Mucosa of rectum (tissue), 2 donors: ENCODE results near the gene KIAA0753.

Source experiments
- H3K27ac ChIP-seq, 2 donors: one replicate each; pipeline ENCODE4 v1.7.0; 2013; ENCODE audit warnings: inconsistent platforms in 2 of 2, low read depth in 2 of 2, low read length in 2 of 2
- H3K27me3 ChIP-seq, 2 donors: one replicate each; pipeline ENCODE4 v1.7.0; 2013; ENCODE audit warnings: low read length in 2 of 2; ENCODE audit not compliant: control insufficient read depth in 2 of 2, insufficient read depth in 2 of 2
- H3K36me3 ChIP-seq, 2 donors: one replicate each; pipeline ENCODE4 v1.7.0; 2013; ENCODE audit warnings: low read length in 2 of 2; ENCODE audit not compliant: control insufficient read depth in 2 of 2, insufficient read depth in 2 of 2
- H3K4me1 ChIP-seq, 2 donors: one replicate each; pipeline ENCODE4 v1.7.0; 2013; ENCODE audit warnings: low read length in 2 of 2, mild to moderate bottlenecking in 1 of 2; ENCODE audit not compliant: control insufficient read depth in 2 of 2, insufficient read depth in 2 of 2
- H3K4me3 ChIP-seq, 2 donors: one replicate each; pipeline ENCODE4 v1.7.0; 2013; ENCODE audit warnings: low read length in 2 of 2
- H3K9ac ChIP-seq, 2 donors: one replicate each; pipeline ENCODE4 v1.7.0; 2013; ENCODE audit warnings: low read length in 2 of 2, low read depth in 1 of 2, mild to moderate bottlenecking in 1 of 2
- H3K9me3 ChIP-seq, 2 donors: one replicate each; pipeline ENCODE4 v1.7.0; 2013; ENCODE audit warnings: low read length in 2 of 2; ENCODE audit not compliant: control insufficient read depth in 2 of 2
- donor health status: healthy.
- donor health status: Normal muscosa, but diverticular disease.

KIAA0753 gene

DNA sequence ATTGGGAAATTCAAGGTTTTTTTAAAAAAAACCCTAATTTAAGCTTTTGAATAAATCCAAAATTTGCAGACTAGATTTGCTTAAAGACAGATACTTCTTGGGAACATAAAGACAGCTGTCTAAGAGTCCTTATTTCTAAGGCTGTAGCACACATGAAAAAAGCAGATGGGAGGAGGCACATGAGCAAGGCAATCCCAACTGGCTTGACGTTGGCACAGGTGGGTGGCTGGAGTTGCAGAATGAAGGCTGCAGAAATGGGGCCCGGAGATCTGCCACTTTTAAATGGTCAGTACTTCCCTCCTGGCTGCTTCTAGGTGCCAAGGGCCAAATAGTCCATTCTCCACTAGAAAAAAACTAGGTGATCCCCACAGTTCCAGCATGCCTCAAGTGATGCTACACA lies 4.4 kb downstream of the KIAA0753 start:
- Histone ChIP-seq H3K36me3 (peaks cover 9 to 24% of the 10 kb centered on the region in 2 donors), H3K27ac (no peak overlapping the region), H3K9ac (no peak overlapping the region), H3K9me3 (no peaks in the 10 kb centered on the region), H3K27me3 (no peaks in the 10 kb centered on the region), H3K4me1 (peaks cover 13 to 18% of the 10 kb centered on the region in 2 donors), H3K4me3 (no peak overlapping the region)

DNA sequence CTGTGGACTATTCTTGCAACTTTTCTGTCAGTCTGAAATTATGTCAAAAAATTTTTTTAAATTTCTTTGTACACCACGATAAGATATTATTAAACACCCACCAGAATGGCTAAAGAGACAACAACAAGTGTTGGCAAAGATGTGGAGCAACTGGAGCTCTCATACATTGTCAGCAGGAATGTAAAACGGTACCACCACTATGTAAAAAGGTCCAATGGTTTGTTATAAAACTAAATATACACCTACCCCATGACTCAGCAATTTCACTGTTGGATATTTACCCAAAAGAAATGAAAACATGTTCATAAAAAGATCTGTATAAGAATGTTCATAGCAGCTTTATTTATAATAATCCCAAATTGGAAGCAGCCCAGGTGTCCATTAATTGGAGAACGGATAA lies 7.2 kb downstream of the KIAA0753 start:
- H3K36me3 ChIP-seq = peaks cover 9 to 28% of the 10 kb centered on the region in 2 donors
- no peak overlapping the region for H3K9ac ChIP-seq
- H3K27ac ChIP-seq = no peak overlapping the region
- no peaks in the 10 kb centered on the region for H3K9me3 ChIP-seq
- H3K27me3 ChIP-seq = no peaks in the 10 kb centered on the region
- H3K4me3 ChIP-seq = no peak overlapping the region
- peaks cover 5 to 8% of the 10 kb centered on the region in 2 donors for H3K4me1 ChIP-seq

GRCh38 chr17:6632530-6632929 lies 8.0 kb downstream of the KIAA0753 start:
- peaks cover 9 to 35% of the 10 kb centered on the region in 2 donors for H3K36me3 ChIP-seq

GRCh38 chr17:6630390-6630789 lies 10.1 kb downstream of the KIAA0753 start:
- Histone ChIP-seq H3K27me3 (no peaks in the 10 kb centered on the region), H3K4me1 (peaks cover 0 to 2% of the 10 kb centered on the region in 2 donors), H3K36me3 (peaks cover 11 to 43% of the 10 kb centered on the region in 2 donors), H3K9ac (no peak overlapping the region), H3K4me3 (no peak overlapping the region), H3K9me3 (no peaks in the 10 kb centered on the region), H3K27ac (no peak overlapping the region)

More at GRCh38 chr17:6632530-6632929, 8.0 kb downstream of the KIAA0753 start:
- Histone ChIP-seq H3K4me1 (peaks cover 5 to 8% of the 10 kb centered on the region in 2 donors), H3K4me3 (no peak overlapping the region), H3K27me3 (no peaks in the 10 kb centered on the region), H3K9me3 (no peaks in the 10 kb centered on the region), H3K27ac (no peak overlapping the region), H3K9ac (no peak overlapping the region)

DNA sequence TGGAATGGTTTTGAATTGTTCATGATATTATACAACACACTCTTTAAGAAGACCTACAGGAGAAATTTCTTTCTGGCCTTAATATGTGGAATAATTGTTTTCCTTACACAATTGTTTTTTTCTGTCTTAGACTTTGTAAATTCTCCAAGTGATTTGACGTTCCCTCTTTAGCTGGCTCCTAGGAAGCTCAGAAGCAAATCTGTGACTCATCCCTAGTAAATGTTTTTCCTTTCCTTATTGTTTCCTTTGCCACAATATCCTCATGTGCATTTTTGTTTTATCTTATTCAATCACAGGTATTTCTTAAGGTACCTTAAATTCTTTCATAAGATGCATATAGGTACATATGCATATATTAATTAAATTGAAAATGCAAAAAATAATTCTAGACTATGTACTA lies 13.5 kb downstream of the KIAA0753 start:
- no peak overlapping the region for H3K27ac ChIP-seq
- H3K9ac ChIP-seq = no peak overlapping the region
- no peaks in the 10 kb centered on the region for H3K9me3 ChIP-seq
- no peak overlapping the region for H3K4me3 ChIP-seq
- H3K4me1 ChIP-seq = no peaks in the 10 kb centered on the region
- no peaks in the 10 kb centered on the region for H3K27me3 ChIP-seq
- peaks cover 15 to 33% of the 10 kb centered on the region in 2 donors for H3K36me3 ChIP-seq

DNA sequence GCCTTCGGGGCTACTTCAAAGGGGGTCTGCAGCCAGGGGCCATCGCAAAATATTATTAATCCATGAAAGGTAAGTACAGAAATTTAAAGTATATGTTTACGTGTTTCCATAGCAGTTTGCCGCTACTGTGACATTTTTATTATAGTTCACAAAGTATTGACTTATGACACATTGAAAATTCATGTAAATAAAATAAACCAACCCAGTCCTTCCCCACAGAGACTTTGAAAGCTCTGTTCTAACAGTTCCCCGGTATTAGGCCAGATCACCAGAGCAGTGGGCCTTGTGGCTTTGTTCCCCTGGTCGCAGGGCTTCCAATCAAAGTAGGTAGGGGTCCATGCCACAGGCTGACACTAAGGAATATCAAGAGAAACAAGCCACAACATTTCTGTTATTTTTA lies 13.9 kb downstream of the KIAA0753 start:
- Histone ChIP-seq H3K4me3 (no peak overlapping the region), H3K36me3 (peaks cover 14 to 34% of the 10 kb centered on the region in 2 donors), H3K27ac (no peak overlapping the region), H3K27me3 (no peaks in the 10 kb centered on the region), H3K9me3 (no peaks in the 10 kb centered on the region), H3K4me1 (no peaks in the 10 kb centered on the region), H3K9ac (no peak overlapping the region)

DNA sequence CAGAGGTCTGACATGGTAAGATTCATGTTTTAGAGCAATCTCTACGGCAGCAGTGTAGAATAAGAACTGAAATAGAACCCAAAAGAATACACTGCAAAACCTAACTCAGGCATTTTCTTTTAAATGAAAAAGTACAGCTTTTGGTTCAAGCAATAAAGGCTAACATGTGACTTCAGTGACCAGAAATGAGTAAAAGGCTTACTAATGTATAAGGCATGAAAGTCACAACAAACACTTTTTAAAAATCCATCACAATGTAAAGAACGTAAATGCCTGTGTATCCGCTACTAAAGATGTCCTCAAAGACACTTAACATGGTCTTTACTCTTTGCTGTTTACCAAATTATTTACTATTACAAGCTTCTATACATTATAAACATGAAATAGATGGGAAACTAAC lies 16.6 kb downstream of the KIAA0753 start:
- H3K27me3 ChIP-seq = no peaks in the 10 kb centered on the region
- H3K4me1 ChIP-seq = no peaks in the 10 kb centered on the region
- no peaks in the 10 kb centered on the region for H3K9me3 ChIP-seq
- peaks cover 21 to 32% of the 10 kb centered on the region in 2 donors for H3K36me3 ChIP-seq
- no peak overlapping the region for H3K27ac ChIP-seq
- no peak overlapping the region for H3K9ac ChIP-seq
- H3K4me3 ChIP-seq = no peak overlapping the region

- Histone ChIP-seq H3K27me3 (no peaks in the 10 kb centered on the region), H3K9ac (no peak overlapping the region), H3K9me3 (no peaks in the 10 kb centered on the region), H3K27ac (no peak overlapping the region), H3K4me3 (no peak overlapping the region), H3K4me1 (no peaks in the 10 kb centered on the region), H3K36me3 (peaks cover 36 to 39% of the 10 kb centered on the region in 2 donors)
Measured at GRCh38 chr17:6611231-6611630, 29.3 kb downstream of the KIAA0753 start.

DNA sequence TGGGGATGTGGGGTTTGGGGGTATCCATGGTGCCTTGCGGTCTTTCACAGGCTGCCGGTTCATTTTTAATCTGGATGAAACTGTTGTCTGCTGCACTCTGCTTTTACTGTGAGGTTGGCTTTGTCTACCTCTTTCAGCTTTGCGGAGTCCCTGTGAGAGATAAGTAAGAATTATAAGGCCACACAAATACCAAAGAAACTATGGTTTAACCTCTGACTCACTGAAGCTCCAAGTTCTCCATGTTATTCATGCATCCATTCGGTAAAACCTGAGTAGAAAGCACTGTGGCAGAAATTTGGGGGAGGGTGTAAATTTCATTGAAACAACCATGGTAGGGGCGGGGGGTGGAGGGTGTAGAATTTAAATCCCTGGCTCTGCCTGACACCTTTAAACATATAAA lies 30.5 kb downstream of the KIAA0753 start:
- H3K9ac ChIP-seq = no peak overlapping the region
- H3K27ac ChIP-seq = no peak overlapping the region
- no peaks in the 10 kb centered on the region for H3K27me3 ChIP-seq
- no peaks in the 10 kb centered on the region for H3K4me1 ChIP-seq
- H3K9me3 ChIP-seq = no peaks in the 10 kb centered on the region
- H3K36me3 ChIP-seq = peaks cover 40 to 47% of the 10 kb centered on the region in 2 donors
- H3K4me3 ChIP-seq = no peak overlapping the region

DNA sequence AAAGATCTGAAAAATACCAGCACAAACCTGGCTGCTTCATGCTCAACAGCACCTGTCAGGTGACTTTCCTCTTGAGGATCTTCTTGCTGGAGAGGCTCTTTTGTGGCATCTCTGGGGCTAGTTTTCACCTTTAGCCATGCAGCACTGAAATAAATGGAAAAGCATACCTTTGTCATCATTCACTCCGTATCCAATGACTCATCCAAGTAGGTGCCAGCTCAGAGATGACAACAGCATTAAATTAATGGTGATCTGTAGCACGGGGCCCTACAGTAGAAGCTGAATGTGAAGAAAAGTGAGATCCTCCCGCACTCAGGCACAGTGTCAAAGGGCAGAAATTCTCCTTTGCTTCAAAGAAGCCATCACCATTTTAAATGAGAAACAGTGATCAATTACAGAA lies 32.2 kb downstream of the KIAA0753 start:
- H3K36me3 ChIP-seq = peaks cover 40 to 46% of the 10 kb centered on the region in 2 donors

DNA sequence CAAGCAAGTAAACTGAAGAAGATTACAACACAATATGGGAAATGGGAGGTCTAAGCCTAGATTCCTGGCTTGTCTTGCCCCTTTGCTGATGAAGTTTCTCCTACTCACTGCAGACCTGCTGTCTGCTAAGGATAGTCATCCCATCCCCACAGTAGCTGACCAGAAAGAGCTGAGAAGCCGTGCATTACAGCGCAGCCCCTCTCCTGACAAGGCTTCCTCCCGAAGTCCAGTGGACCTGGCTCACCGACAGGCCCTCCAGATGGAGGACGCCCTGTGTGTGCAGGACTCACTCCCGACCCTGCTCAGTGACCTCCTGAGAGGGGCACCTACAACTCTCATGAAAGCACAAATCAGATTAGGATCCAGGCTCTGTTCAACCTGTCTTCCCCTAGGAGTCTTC lies 35.4 kb downstream of the KIAA0753 start:
- Histone ChIP-seq H3K27ac (no peak overlapping the region), H3K36me3 (peaks cover 51 to 52% of the 10 kb centered on the region in 2 donors), H3K9ac (no peak overlapping the region), H3K4me3 (no peak overlapping the region), H3K4me1 (no peaks in the 10 kb centered on the region), H3K9me3 (no peaks in the 10 kb centered on the region), H3K27me3 (no peaks in the 10 kb centered on the region)

More for the DNA sequence above, 32.2 kb downstream of the KIAA0753 start:
- no peak overlapping the region for H3K9ac ChIP-seq
- no peaks in the 10 kb centered on the region for H3K9me3 ChIP-seq
- no peak overlapping the region for H3K27ac ChIP-seq
- no peaks in the 10 kb centered on the region for H3K27me3 ChIP-seq
- no peak overlapping the region for H3K4me3 ChIP-seq
- no peaks in the 10 kb centered on the region for H3K4me1 ChIP-seq
